A549 (cell line): Measurements from ENCODE around the gene LRIG1.

Experiments
- CEBPB ChIP-seq, 2 experiments: fragments of >200 bp in 1 of 2; sonication (Bioruptor Twin) in 1 of 2; formaldehyde crosslinking in 1 of 2; IDR thresholded peaks; 2 replicates each; pipeline ENCODE4 v1.6.1; 2012 to 2016
- CHD2 ChIP-seq: fragments of 150-350 bp; IDR thresholded peaks from 2 replicates; pipeline ENCODE4 v1.6.1; 2014; ENCODE audit warnings: low read length; ENCODE audit not compliant: partially characterized antibody
- EHMT2 ChIP-seq: fragments of 200-600 bp; sonication (generic); IDR thresholded peaks from 2 replicates; pipeline ENCODE4 v1.6.1; 2016; ENCODE audit warnings: antibody characterized with exemption, low read depth, mild to moderate bottlenecking, moderate library complexity
- EP300 ChIP-seq, 2 experiments: fragments of >200 bp; sonication (Bioruptor Twin); formaldehyde crosslinking; IDR thresholded peaks; 2 replicates in 1 of 2; 3 replicates in 1 of 2; pipeline ENCODE4 v1.6.1; 2016 to 2017
- JUNB ChIP-seq: fragments of >200 bp; sonication (Bioruptor Twin); formaldehyde crosslinking; IDR thresholded peaks from 2 replicates; pipeline ENCODE4 v1.6.1; 2016
- POLR2A ChIP-seq: IDR thresholded peaks from 2 replicates; pipeline ENCODE4 v1.6.1; 2012; ENCODE audit warnings: mild to moderate bottlenecking, low read length
- RNF2 ChIP-seq: fragments of 200-600 bp; sonication (generic); IDR thresholded peaks from 2 replicates; pipeline ENCODE4 v1.6.1; 2016; ENCODE audit warnings: low read depth, mild to moderate bottlenecking, antibody characterized with exemption, moderate library complexity, borderline replicate concordance
- SREBF2 ChIP-seq: fragments of 450-650 bp; IDR thresholded peaks from 2 replicates; pipeline ENCODE4 v1.6.1; 2014; ENCODE audit warnings: mild to moderate bottlenecking, moderate library complexity
- USF2 ChIP-seq: fragments of 450-650 bp; IDR thresholded peaks from 2 replicates; pipeline ENCODE4 v1.6.1; 2014; ENCODE audit warnings: antibody characterized with exemption
- ZSCAN20 ChIP-seq: fragments of 250-450 bp; sonication (Bioruptor Pico); IDR thresholded peaks from 2 replicates; pipeline ENCODE4 v1.8.0; 2022; ENCODE audit warnings: mild to moderate bottlenecking, moderate library complexity
- TF ChIP-seq, protein P1 (sequence below): fragments of >200 bp; sonication (Bioruptor Twin); formaldehyde crosslinking; IDR thresholded peaks from 3 replicates; pipeline ENCODE4 v1.5.1; 2016
- TF ChIP-seq, protein P2 (sequence below): IDR thresholded peaks from 2 replicates; pipeline ENCODE4 v1.6.1; 2012
- TF ChIP-seq, protein P3 (sequence below): fragments of 250-450 bp; sonication (Bioruptor Pico); IDR thresholded peaks from 2 replicates; pipeline ENCODE4 v1.5.0; 2021; ENCODE audit warnings: mild to moderate bottlenecking, moderate library complexity, borderline replicate concordance

- TF ChIP-seq, protein P1, sequence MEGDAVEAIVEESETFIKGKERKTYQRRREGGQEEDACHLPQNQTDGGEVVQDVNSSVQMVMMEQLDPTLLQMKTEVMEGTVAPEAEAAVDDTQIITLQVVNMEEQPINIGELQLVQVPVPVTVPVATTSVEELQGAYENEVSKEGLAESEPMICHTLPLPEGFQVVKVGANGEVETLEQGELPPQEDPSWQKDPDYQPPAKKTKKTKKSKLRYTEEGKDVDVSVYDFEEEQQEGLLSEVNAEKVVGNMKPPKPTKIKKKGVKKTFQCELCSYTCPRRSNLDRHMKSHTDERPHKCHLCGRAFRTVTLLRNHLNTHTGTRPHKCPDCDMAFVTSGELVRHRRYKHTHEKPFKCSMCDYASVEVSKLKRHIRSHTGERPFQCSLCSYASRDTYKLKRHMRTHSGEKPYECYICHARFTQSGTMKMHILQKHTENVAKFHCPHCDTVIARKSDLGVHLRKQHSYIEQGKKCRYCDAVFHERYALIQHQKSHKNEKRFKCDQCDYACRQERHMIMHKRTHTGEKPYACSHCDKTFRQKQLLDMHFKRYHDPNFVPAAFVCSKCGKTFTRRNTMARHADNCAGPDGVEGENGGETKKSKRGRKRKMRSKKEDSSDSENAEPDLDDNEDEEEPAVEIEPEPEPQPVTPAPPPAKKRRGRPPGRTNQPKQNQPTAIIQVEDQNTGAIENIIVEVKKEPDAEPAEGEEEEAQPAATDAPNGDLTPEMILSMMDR: no peak
- TF ChIP-seq RNF2 (no peak), EHMT2 (no peak), USF2 (no peak), CEBPB (IDR thresholded peaks at IDR 0.05) (peak; percentile 31 to 76; a peak in 3 of 4 replicates), POLR2A (no peak), EP300 (IDR thresholded peaks at IDR 0.05) (no peak), ZSCAN20 (no peak), JUNB (no peak), SREBF2 (no peak), CHD2 (no peak)
- TF ChIP-seq, protein P2, sequence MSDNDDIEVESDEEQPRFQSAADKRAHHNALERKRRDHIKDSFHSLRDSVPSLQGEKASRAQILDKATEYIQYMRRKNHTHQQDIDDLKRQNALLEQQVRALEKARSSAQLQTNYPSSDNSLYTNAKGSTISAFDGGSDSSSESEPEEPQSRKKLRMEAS: peak; percentile 73
- TF ChIP-seq, protein P3, sequence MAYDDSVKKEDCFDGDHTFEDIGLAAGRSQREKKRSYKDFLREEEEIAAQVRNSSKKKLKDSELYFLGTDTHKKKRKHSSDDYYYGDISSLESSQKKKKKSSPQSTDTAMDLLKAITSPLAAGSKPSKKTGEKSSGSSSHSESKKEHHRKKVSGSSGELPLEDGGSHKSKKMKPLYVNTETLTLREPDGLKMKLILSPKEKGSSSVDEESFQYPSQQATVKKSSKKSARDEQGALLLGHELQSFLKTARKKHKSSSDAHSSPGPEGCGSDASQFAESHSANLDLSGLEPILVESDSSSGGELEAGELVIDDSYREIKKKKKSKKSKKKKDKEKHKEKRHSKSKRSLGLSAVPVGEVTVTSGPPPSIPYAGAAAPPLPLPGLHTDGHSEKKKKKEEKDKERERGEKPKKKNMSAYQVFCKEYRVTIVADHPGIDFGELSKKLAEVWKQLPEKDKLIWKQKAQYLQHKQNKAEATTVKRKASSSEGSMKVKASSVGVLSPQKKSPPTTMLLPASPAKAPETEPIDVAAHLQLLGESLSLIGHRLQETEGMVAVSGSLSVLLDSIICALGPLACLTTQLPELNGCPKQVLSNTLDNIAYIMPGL (CRISPR knock-in tag): no peak
Observed at GRCh38 chr3:66472313-66473134, 28.3 kb downstream of the LRIG1 start.
